ENCODE results near the gene EXOC5.
"Not testable (repeated sequence)": the region's sequence is repeated elsewhere in the genome, so short reads cannot be mapped to it uniquely, and the experiment has no call there.

EXOC5 gene

GRCh38 chr14:57275023-57275664 is 6.4 kb upstream of the EXOC5 start:
- H3K36me3 Mint-ChIP-seq (ENCODE audit: low read depth), result peaks cover 35% of the 10 kb centered on the region
- H3K27ac Mint-ChIP-seq, result no peak overlapping the region
- H3K4me3 Mint-ChIP-seq, result no peak overlapping the region
- H3K27me3 Mint-ChIP-seq (ENCODE audit: low read depth), result no peaks in the 10 kb centered on the region
- no peak for DNase-seq (ENCODE audit: low spot score)
- no peaks in the 10 kb centered on the region for H3K9me3 Mint-ChIP-seq
- H3K4me1 Mint-ChIP-seq (ENCODE audit: low read depth), result peaks cover 18% of the 10 kb centered on the region

- DNase-seq (ENCODE audit: low spot score), result no peak
- no peaks in the 10 kb centered on the region for H3K9me3 Mint-ChIP-seq
- H3K4me1 Mint-ChIP-seq (ENCODE audit: low read depth), result peaks cover 21% of the 10 kb centered on the region
- peaks cover 36% of the 10 kb centered on the region for H3K36me3 Mint-ChIP-seq (ENCODE audit: low read depth)
- H3K27ac Mint-ChIP-seq, result no peak overlapping the region
- no peaks in the 10 kb centered on the region for H3K27me3 Mint-ChIP-seq (ENCODE audit: low read depth)
- no peak overlapping the region for H3K4me3 Mint-ChIP-seq
Measured at GRCh38 chr14:57274551-57274950, 5.8 kb upstream of the EXOC5 start.

- no peak overlapping the region for H3K4me3 Mint-ChIP-seq
- no peaks in the 10 kb centered on the region for H3K9me3 Mint-ChIP-seq
- no peaks in the 10 kb centered on the region for H3K27me3 Mint-ChIP-seq (ENCODE audit: low read depth)
- peaks cover 35% of the 10 kb centered on the region for H3K36me3 Mint-ChIP-seq (ENCODE audit: low read depth)
- H3K27ac Mint-ChIP-seq, result no peak overlapping the region
- no peak for DNase-seq (ENCODE audit: low spot score)
- peaks cover 18% of the 10 kb centered on the region for H3K4me1 Mint-ChIP-seq (ENCODE audit: low read depth)
Measured at GRCh38 chr14:57273236-57273635, 4.5 kb upstream of the EXOC5 start.

- no peaks in the 10 kb centered on the region for H3K9me3 Mint-ChIP-seq
- DNase-seq (ENCODE audit: low spot score), result no peak
- peaks cover 22% of the 10 kb centered on the region for H3K36me3 Mint-ChIP-seq (ENCODE audit: low read depth)
- H3K4me1 Mint-ChIP-seq (ENCODE audit: low read depth), result peaks cover 40% of the 10 kb centered on the region
- no peak overlapping the region for H3K27ac Mint-ChIP-seq
- H3K4me3 Mint-ChIP-seq, result peak overlapping the region; percentile 6
- H3K27me3 Mint-ChIP-seq (ENCODE audit: low read depth), result no peaks in the 10 kb centered on the region
Measured at GRCh38 chr14:57266065-57266464, 2.6 kb downstream of the EXOC5 start.

- Mint-ChIP-seq H3K36me3 (ENCODE audit: low read depth) (peaks cover 29% of the 10 kb centered on the region), H3K27ac (no peak overlapping the region), H3K9me3 (no peaks in the 10 kb centered on the region), H3K4me3 (no peak overlapping the region), H3K27me3 (ENCODE audit: low read depth) (no peaks in the 10 kb centered on the region), H3K4me1 (ENCODE audit: low read depth) (peaks cover 22% of the 10 kb centered on the region)
- DNase-seq (ENCODE audit: low spot score), result no peak
Measured at GRCh38 chr14:57262117-57262516, 6.6 kb downstream of the EXOC5 start.

- Mint-ChIP-seq H3K36me3 (ENCODE audit: low read depth) (peaks cover 33% of the 10 kb centered on the region), H3K4me1 (ENCODE audit: low read depth) (peaks cover 17% of the 10 kb centered on the region), H3K27ac (no peak overlapping the region), H3K4me3 (no peak overlapping the region), H3K27me3 (ENCODE audit: low read depth) (no peaks in the 10 kb centered on the region), H3K9me3 (no peaks in the 10 kb centered on the region)
- DNase-seq (ENCODE audit: low spot score), result no peak
Measured at GRCh38 chr14:57261604-57262003, 7.1 kb downstream of the EXOC5 start.

GRCh38 chr14:57259672-57260071 is 9.0 kb downstream of the EXOC5 start:
- Mint-ChIP-seq H3K27ac (no peak overlapping the region), H3K9me3 (no peaks in the 10 kb centered on the region), H3K27me3 (ENCODE audit: low read depth) (no peaks in the 10 kb centered on the region), H3K4me1 (ENCODE audit: low read depth) (peaks cover 8% of the 10 kb centered on the region), H3K4me3 (no peak overlapping the region), H3K36me3 (ENCODE audit: low read depth) (peaks cover 38% of the 10 kb centered on the region)
- no peak for DNase-seq (ENCODE audit: low spot score)

GRCh38 chr14:57258221-57258620 is 10.5 kb downstream of the EXOC5 start:
- DNase-seq (ENCODE audit: low spot score); H3K4me1 Mint-ChIP-seq (ENCODE audit: low read depth); H3K27ac Mint-ChIP-seq; H3K4me3 Mint-ChIP-seq; H3K9me3 Mint-ChIP-seq; H3K27me3 Mint-ChIP-seq (ENCODE audit: low read depth): not testable (repeated sequence)
- peaks cover 38% of the 10 kb centered on the region for H3K36me3 Mint-ChIP-seq (ENCODE audit: low read depth)

GRCh38 chr14:57254884-57255283 is 13.8 kb downstream of the EXOC5 start:
- Mint-ChIP-seq H3K27ac (no peak overlapping the region), H3K4me3 (no peak overlapping the region), H3K36me3 (ENCODE audit: low read depth) (peaks cover 39% of the 10 kb centered on the region), H3K27me3 (ENCODE audit: low read depth) (no peaks in the 10 kb centered on the region), H3K9me3 (no peaks in the 10 kb centered on the region), H3K4me1 (ENCODE audit: low read depth) (peaks cover 1% of the 10 kb centered on the region)
- DNase-seq (ENCODE audit: low spot score), result no peak

GRCh38 chr14:57246933-57247657 is 21.6 kb downstream of the EXOC5 start:
- Mint-ChIP-seq H3K27me3 (ENCODE audit: low read depth) (no peaks in the 10 kb centered on the region), H3K36me3 (ENCODE audit: low read depth) (peaks cover 7% of the 10 kb centered on the region), H3K27ac (no peak overlapping the region), H3K4me3 (no peak overlapping the region), H3K9me3 (no peaks in the 10 kb centered on the region), H3K4me1 (ENCODE audit: low read depth) (peaks cover under 1% of the 10 kb centered on the region)
- no peak for DNase-seq (ENCODE audit: low spot score)

GRCh38 chr14:57245941-57246340 is 22.8 kb downstream of the EXOC5 start:
- Mint-ChIP-seq H3K4me1 (ENCODE audit: low read depth) (no peaks in the 10 kb centered on the region), H3K4me3 (no peak overlapping the region), H3K36me3 (ENCODE audit: low read depth) (peaks cover 10% of the 10 kb centered on the region), H3K27me3 (ENCODE audit: low read depth) (no peaks in the 10 kb centered on the region), H3K27ac (no peak overlapping the region), H3K9me3 (no peaks in the 10 kb centered on the region)
- no peak for DNase-seq (ENCODE audit: low spot score)

GRCh38 chr14:57244106-57244505 is 24.6 kb downstream of the EXOC5 start:
- Mint-ChIP-seq H3K4me1 (ENCODE audit: low read depth) (no peaks in the 10 kb centered on the region), H3K27me3 (ENCODE audit: low read depth) (no peaks in the 10 kb centered on the region), H3K4me3 (no peak overlapping the region)

GRCh38 chr14:57243320-57243719 is 25.4 kb downstream of the EXOC5 start:
- H3K36me3 Mint-ChIP-seq (ENCODE audit: low read depth), result peaks cover 16% of the 10 kb centered on the region
- H3K27me3 Mint-ChIP-seq (ENCODE audit: low read depth), result no peaks in the 10 kb centered on the region
- no peak for DNase-seq (ENCODE audit: low spot score)
- H3K4me3 Mint-ChIP-seq, result no peak overlapping the region
- H3K9me3 Mint-ChIP-seq, result no peaks in the 10 kb centered on the region
- H3K4me1 Mint-ChIP-seq (ENCODE audit: low read depth), result no peaks in the 10 kb centered on the region
- H3K27ac Mint-ChIP-seq, result no peak overlapping the region

More at GRCh38 chr14:57244106-57244505, 24.6 kb downstream of the EXOC5 start:
- Mint-ChIP-seq H3K9me3 (no peaks in the 10 kb centered on the region), H3K36me3 (ENCODE audit: low read depth) (peaks cover 13% of the 10 kb centered on the region), H3K27ac (no peak overlapping the region)
- no peak for DNase-seq (ENCODE audit: low spot score)

- not testable (repeated sequence) for H3K4me3 Mint-ChIP-seq; H3K27ac Mint-ChIP-seq; DNase-seq (ENCODE audit: low spot score)
Measured at GRCh38 chr14:57240115-57240514, 28.6 kb downstream of the EXOC5 start.

More at GRCh38 chr14:57240115-57240514, 28.6 kb downstream of the EXOC5 start:
- H3K9me3 Mint-ChIP-seq; H3K27me3 Mint-ChIP-seq (ENCODE audit: low read depth); H3K4me1 Mint-ChIP-seq (ENCODE audit: low read depth): not testable (repeated sequence)
- peaks cover 16% of the 10 kb centered on the region for H3K36me3 Mint-ChIP-seq (ENCODE audit: low read depth)

Measured in T-helper 2 cell treated with Interferon-gamma antibody and Interleukin-4, amounts not matched to agents 5 μg/mL and 100 μg/mL, for 36 hours (primary cell).